Ramos (cell line): ENCODE results near the gene CT45A6.
"Not testable (repeated sequence)": the region's sequence is repeated elsewhere in the genome, so short reads cannot be mapped to it uniquely, and the experiment has no call there.

ENCODE experiments used
- in situ Hi-C: fragments of 300-500 bp; cut with MboI; formaldehyde crosslinking; loops from one replicate; pipeline ENCODE4 v1.14.3; 2022; ENCODE audit warnings: low sequenced_read_pairs; ENCODE audit not compliant: unreplicated experiment

The CT45A6 gene

GRCh38 chrX:135802687-135803086 is at the start of gene CT45A6:
CT45A6 (minus strand) TSS chrX:135802787; CDS start chrX:135798993, 3,794 bp downstream.
- in situ Hi-C loops = not testable (repeated sequence)

- in situ Hi-C loops = not testable (repeated sequence)
Measured at GRCh38 chrX:135837180-135837579, 34.6 kb upstream of the CT45A6 start, which contains the start of gene CT45A7. CT45A7 (minus strand) TSS chrX:135837280; CDS start chrX:135833533, 3,747 bp downstream.

GRCh38 chrX:135819912-135820311 is 17.3 kb upstream of the CT45A6 start, which contains the start of gene CT45A2:
CT45A2 (minus strand) TSS chrX:135820012; CDS start chrX:135816265, 3,747 bp downstream.
- in situ Hi-C loops = not testable (repeated sequence)

- in situ Hi-C loops = not testable (repeated sequence)
Measured at GRCh38 chrX:135785403-135785802, 17.2 kb downstream of the CT45A6 start, which contains the start of gene CT45A5. CT45A5 (minus strand) TSS chrX:135785503; CDS start chrX:135781729, 3,774 bp downstream.

GRCh38 chrX:135768091-135768490 is 34.5 kb downstream of the CT45A6 start, which contains the start of gene CT45A3:
CT45A3 (minus strand) TSS chrX:135768191; CDS start chrX:135764444, 3,747 bp downstream.
- in situ Hi-C loops = not testable (repeated sequence)

GRCh38 chrX:135744739-135745138 is 57.8 kb downstream of the CT45A6 start:
- in situ Hi-C loops = not testable (repeated sequence)
